Type B pancreatic cell (in vitro differentiated cells): ENCODE measurements around the gene TPK1. TPM values are rescaled to one million over a fixed set of nuclear protein-coding genes. Genes with fewer than 3 reads are reported as not detected.

Source experiments
- DNase-seq: peaks from one replicate; pipeline ENCODE4 v3.0.0; 2021; ENCODE audit warnings: mixed read lengths; ENCODE audit not compliant: unreplicated experiment; ENCODE audit errors: extremely low spot score
- H3K27ac Mint-ChIP-seq: 2 replicates; pipeline ENCODE4 v1.8.0; 2021; ENCODE audit warnings: mild to moderate bottlenecking, mixed read lengths
- H3K27me3 Mint-ChIP-seq: 2 replicates; pipeline ENCODE4 v1.8.0; 2021; ENCODE audit warnings: mixed read lengths
- H3K36me3 Mint-ChIP-seq: 2 replicates; pipeline ENCODE4 v1.8.0; 2021; ENCODE audit warnings: mixed read lengths
- H3K4me1 Mint-ChIP-seq: one replicate; pipeline ENCODE4 v1.8.0; 2021; ENCODE audit warnings: mixed read lengths; ENCODE audit not compliant: unreplicated experiment
- H3K4me3 Mint-ChIP-seq: 2 replicates; pipeline ENCODE4 v1.8.0; 2021; ENCODE audit warnings: mild to moderate bottlenecking, mixed read lengths
- H3K9me3 Mint-ChIP-seq: 2 replicates; pipeline ENCODE4 v1.8.0; 2021; ENCODE audit warnings: mixed read lengths
- CTCF ChIP-seq: fragments of 200-600 bp; sonication (generic); conservative IDR thresholded peaks from 2 replicates; pipeline ENCODE4 v1.5.0; 2021; ENCODE audit warnings: antibody characterized with exemption, mild to moderate bottlenecking
- total RNA-seq: library from RNA; stranded (reverse); gene quantifications from 2 replicates; pipeline ENCODE4 v1.2.1, GENCODE V29; 2021; ENCODE audit warnings: low replicate concordance

Gene TPK1
- total RNA-seq, 1 donor from 2014 or later = 3.2 TPM

DNA sequence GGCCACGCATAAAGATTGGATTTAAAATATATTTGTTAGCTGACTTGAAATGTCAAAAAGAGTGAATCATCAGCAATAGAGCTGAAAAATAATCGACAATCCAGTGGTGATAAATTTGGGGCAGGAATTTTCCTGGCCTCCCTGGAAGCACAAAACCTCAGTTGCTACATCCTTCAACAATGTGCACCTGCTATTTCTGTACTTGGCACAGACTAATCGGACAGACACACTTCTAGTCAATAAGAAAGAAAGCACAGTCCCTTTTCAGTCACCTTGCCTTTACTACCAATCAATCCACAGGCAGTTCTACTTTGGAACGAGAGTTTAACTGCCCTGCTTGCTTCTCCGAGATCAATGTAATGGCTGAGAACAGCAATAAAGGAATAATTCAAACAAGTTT lies 335.6 kb downstream of the TPK1 start:
- no peak overlapping the region for H3K4me3 Mint-ChIP-seq
- H3K4me1 Mint-ChIP-seq = no peaks in the 10 kb centered on the region
- no peak for TF ChIP-seq CTCF
- H3K27me3 Mint-ChIP-seq = peaks cover 3% of the 10 kb centered on the region
- no peaks in the 10 kb centered on the region for H3K9me3 Mint-ChIP-seq
- H3K27ac Mint-ChIP-seq = no peak overlapping the region
- H3K36me3 Mint-ChIP-seq = no peaks in the 10 kb centered on the region
- no peak for DNase-seq

- no peak for TF ChIP-seq CTCF
- H3K4me3 Mint-ChIP-seq = no peak overlapping the region
- H3K27me3 Mint-ChIP-seq = peaks cover 9% of the 10 kb centered on the region
- no peaks in the 10 kb centered on the region for H3K36me3 Mint-ChIP-seq
- H3K27ac Mint-ChIP-seq = no peak overlapping the region
- DNase-seq = no peak
- H3K4me1 Mint-ChIP-seq = no peaks in the 10 kb centered on the region
- no peaks in the 10 kb centered on the region for H3K9me3 Mint-ChIP-seq
Observed at GRCh38 chr7:144497282-144497681, 338.6 kb downstream of the TPK1 start.

- H3K27me3 Mint-ChIP-seq = peaks cover 16% of the 10 kb centered on the region
- no peak overlapping the region for H3K27ac Mint-ChIP-seq
- TF ChIP-seq CTCF = no peak
- no peaks in the 10 kb centered on the region for H3K9me3 Mint-ChIP-seq
- H3K36me3 Mint-ChIP-seq = no peaks in the 10 kb centered on the region
- DNase-seq = no peak
- no peaks in the 10 kb centered on the region for H3K4me1 Mint-ChIP-seq
- no peak overlapping the region for H3K4me3 Mint-ChIP-seq
Observed at GRCh38 chr7:144494355-144494754, 341.5 kb downstream of the TPK1 start.

- H3K27ac Mint-ChIP-seq = no peak overlapping the region
- H3K4me1 Mint-ChIP-seq = no peaks in the 10 kb centered on the region
Observed at GRCh38 chr7:144489504-144489903, 346.3 kb downstream of the TPK1 start.

GRCh38 chr7:144488977-144489376 lies 346.9 kb downstream of the TPK1 start:
- DNase-seq = no peak
- H3K27me3 Mint-ChIP-seq = peaks cover 21% of the 10 kb centered on the region
- no peaks in the 10 kb centered on the region for H3K4me1 Mint-ChIP-seq
- no peaks in the 10 kb centered on the region for H3K9me3 Mint-ChIP-seq
- no peak overlapping the region for H3K27ac Mint-ChIP-seq
- H3K4me3 Mint-ChIP-seq = no peak overlapping the region
- TF ChIP-seq CTCF = no peak
- no peaks in the 10 kb centered on the region for H3K36me3 Mint-ChIP-seq

More at GRCh38 chr7:144489504-144489903, 346.3 kb downstream of the TPK1 start:
- TF ChIP-seq CTCF = no peak
- Mint-ChIP-seq H3K27me3 (peaks cover 21% of the 10 kb centered on the region), H3K4me3 (no peak overlapping the region), H3K36me3 (no peaks in the 10 kb centered on the region), H3K9me3 (no peaks in the 10 kb centered on the region)
- no peak for DNase-seq

DNA sequence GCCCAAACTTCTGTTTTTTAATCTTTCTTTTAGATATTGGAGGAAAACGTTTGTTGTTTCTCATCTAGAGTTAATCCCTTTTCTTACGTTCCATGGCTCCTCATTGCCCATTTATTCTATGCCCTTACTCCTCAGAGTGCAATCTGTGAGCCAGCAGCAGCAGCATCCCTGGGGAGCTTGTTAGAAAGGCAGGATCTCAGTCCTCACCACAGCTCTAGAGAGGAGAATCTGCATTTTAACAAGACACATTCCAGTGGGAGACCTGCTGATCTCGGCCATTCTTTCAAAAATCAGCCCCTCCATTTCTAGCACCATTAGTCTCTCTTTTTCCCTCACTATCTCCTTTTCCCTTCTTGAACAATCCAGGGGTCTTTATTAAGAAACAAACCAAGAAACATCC lies 348.0 kb downstream of the TPK1 start:
- TF ChIP-seq CTCF = no peak
- no peaks in the 10 kb centered on the region for H3K36me3 Mint-ChIP-seq
- H3K9me3 Mint-ChIP-seq = no peaks in the 10 kb centered on the region
- no peak for DNase-seq
- H3K4me3 Mint-ChIP-seq = no peak overlapping the region
- no peaks in the 10 kb centered on the region for H3K4me1 Mint-ChIP-seq
- no peak overlapping the region for H3K27ac Mint-ChIP-seq
- H3K27me3 Mint-ChIP-seq = peaks cover 18% of the 10 kb centered on the region
